ENCODE data around the gene NOC4L. TPM values are rescaled to one million over a fixed set of nuclear protein-coding genes. Genes with fewer than 3 reads are reported as not detected.
"Not testable (repeated sequence)": the region's sequence is repeated elsewhere in the genome, so short reads cannot be mapped to it uniquely, and the experiment has no call there.

Gene NOC4L
- total RNA-seq, 1 donor from 2014 or later = 8.6 TPM

GRCh38 chr12:132140918-132141841 lies 3.1 kb upstream of the NOC4L start:
- no peak for DNase-seq (ENCODE audit: low spot score)
- intact Hi-C loops (cut with DNase I) = no loop called here

GRCh38 chr12:132141976-132142678 lies 2.1 kb upstream of the NOC4L start:
- intact Hi-C loops (cut with DNase I) = no loop called here
- no peak for DNase-seq (ENCODE audit: low spot score)

GRCh38 chr12:132142679-132143335 lies 1.4 kb upstream of the NOC4L start:
- intact Hi-C loops (cut with DNase I) = no loop called here
- DNase-seq (ENCODE audit: low spot score) = no peak

- DNase-seq (ENCODE audit: low spot score) = no peak
- intact Hi-C loops (cut with DNase I) = no loop called here
These were observed 753 bp upstream of the NOC4L start for GRCh38 chr12:132143336-132144071.

GRCh38 chr12:132144810-132145168 lies 532 bp downstream of the NOC4L start:
- no peak for DNase-seq (ENCODE audit: low spot score)
- intact Hi-C loops (cut with DNase I) = no loop called here

GRCh38 chr12:132145334-132145733 lies 1.1 kb downstream of the NOC4L start:
- no peak for DNase-seq (ENCODE audit: low spot score)
- intact Hi-C loops (cut with DNase I) = no loop called here

GRCh38 chr12:132146098-132146497 lies 1.8 kb downstream of the NOC4L start:
- intact Hi-C loops (cut with DNase I) = no loop called here
- peak; percentile 61 for DNase-seq (ENCODE audit: low spot score)

GRCh38 chr12:132146772-132147422 lies 2.6 kb downstream of the NOC4L start:
- intact Hi-C loops (cut with DNase I) = no loop called here
- peak; percentile 66 for DNase-seq (ENCODE audit: low spot score)

- intact Hi-C loops (cut with DNase I) = no loop called here
- DNase-seq (ENCODE audit: low spot score) = no peak
These were observed 3.4 kb downstream of the NOC4L start for GRCh38 chr12:132147423-132148367.

- intact Hi-C loops (cut with DNase I) = no loop called here
- no peak for DNase-seq (ENCODE audit: low spot score)
These were observed 4.2 kb downstream of the NOC4L start for GRCh38 chr12:132148368-132149045.

GRCh38 chr12:132149526-132149925 lies 5.3 kb downstream of the NOC4L start:
- intact Hi-C loops (cut with DNase I); DNase-seq (ENCODE audit: low spot score): not testable (repeated sequence)

- intact Hi-C loops (cut with DNase I) = loop anchor here (10.0 kb wide), 3 partner anchors 264 to 464 kb away; partner anchors contain the start of genes LRCOL1 and P2RX2
These were observed 6.5 kb downstream of the NOC4L start for GRCh38 chr12:132150780-132151144.

GRCh38 chr12:132151145-132151765 lies 7.0 kb downstream of the NOC4L start:
- DNase-seq (ENCODE audit: low spot score) = no peak
- intact Hi-C loops (cut with DNase I) = loop anchor here (10.0 kb wide), 3 partner anchors 264 to 464 kb away; partner anchors contain the start of genes LRCOL1 and P2RX2

More at GRCh38 chr12:132150780-132151144, 6.5 kb downstream of the NOC4L start:
- DNase-seq (ENCODE audit: low spot score) = no peak

GRCh38 chr12:132151766-132152410 lies 7.6 kb downstream of the NOC4L start:
- DNase-seq (ENCODE audit: low spot score) = no peak
- intact Hi-C loops (cut with DNase I) = loop anchor here (10.0 kb wide), 3 partner anchors 263 to 463 kb away; partner anchors contain the start of genes LRCOL1 and P2RX2

- DNase-seq (ENCODE audit: low spot score) = no peak
- intact Hi-C loops (cut with DNase I) = loop anchor here (10.0 kb wide), 3 partner anchors 262 to 462 kb away; partner anchors contain the start of genes LRCOL1 and P2RX2
These were observed 8.2 kb downstream of the NOC4L start for GRCh38 chr12:132152411-132152821.

GRCh38 chr12:132152953-132153352 lies 8.7 kb downstream of the NOC4L start:
- DNase-seq (ENCODE audit: low spot score) = no peak

More at GRCh38 chr12:132152953-132153352, 8.7 kb downstream of the NOC4L start:
- intact Hi-C loops (cut with DNase I) = loop anchor here (10.0 kb wide), 3 partner anchors 262 to 462 kb away; partner anchors contain the start of genes LRCOL1 and P2RX2
